Activated CD4-positive, alpha-beta T cell treated with anti-CD3 and anti-CD28 coated beads, Interleukin-10, Interleukin-2, amounts not matched to agents 100 ng/mL and 50 ng/mL, durations not matched to agents 16 hours and 8 hours (primary cell): ENCODE measurements around the gene HOXB2.
"Not testable (repeated sequence)": the region's sequence is repeated elsewhere in the genome, so short reads cannot be mapped to it uniquely, and the experiment has no call there.

ENCODE experiments used
- DNase-seq: peaks from one replicate; pipeline ENCODE4 v3.0.0-alpha.2; 2020

The HOXB2 gene

GRCh38 chr17:48513097-48513496 is 31.8 kb downstream of the HOXB2 start:
- DNase-seq = peak; percentile 19

- DNase-seq = peak; percentile 73
Measured at GRCh38 chr17:48510761-48511604, 33.9 kb downstream of the HOXB2 start.

GRCh38 chr17:48510381-48510760 is 34.5 kb downstream of the HOXB2 start:
- no peak for DNase-seq

DNA sequence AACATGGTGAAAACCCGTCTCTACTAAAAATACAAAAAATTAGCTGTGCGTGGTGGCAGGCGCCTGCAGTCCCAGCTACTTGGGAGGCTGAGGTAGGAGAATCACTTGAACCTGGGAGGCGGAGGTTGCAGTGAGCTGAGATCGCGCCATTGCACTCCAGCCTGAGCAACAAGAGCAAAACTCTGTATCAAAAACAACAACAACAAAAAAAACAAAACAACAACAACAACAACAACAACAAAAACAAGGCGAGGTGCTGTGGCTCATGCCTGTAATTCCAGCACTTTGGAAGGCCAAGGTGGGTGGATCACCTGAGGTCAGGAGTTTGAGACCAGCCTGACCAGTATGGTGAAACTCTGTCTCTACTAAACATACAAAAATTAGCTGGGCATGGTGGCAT is 35.2 kb downstream of the HOXB2 start:
- DNase-seq = not testable (repeated sequence)

- no peak for DNase-seq
Measured at GRCh38 chr17:48506246-48506645, 38.7 kb downstream of the HOXB2 start.

DNA sequence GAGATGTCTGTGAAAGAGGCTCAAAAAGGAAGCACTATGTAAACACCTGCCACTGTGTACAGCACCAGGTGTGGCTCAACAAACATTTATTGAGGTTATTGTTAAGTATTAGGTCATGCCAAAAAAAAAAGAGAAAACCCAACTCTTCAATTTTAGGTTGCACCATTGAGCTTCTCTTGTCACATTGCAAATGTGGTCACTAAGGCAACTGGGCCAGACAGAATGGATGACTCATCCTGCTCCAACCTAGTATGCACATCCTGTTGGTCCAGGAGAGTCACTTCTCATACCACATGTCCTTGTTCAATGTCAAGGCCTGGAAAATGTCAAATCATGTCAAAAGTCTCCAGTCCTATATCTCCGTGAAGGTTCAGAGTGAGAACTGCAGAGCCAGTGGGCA is 39.1 kb downstream of the HOXB2 start:
- DNase-seq = peak; percentile 89

DNA sequence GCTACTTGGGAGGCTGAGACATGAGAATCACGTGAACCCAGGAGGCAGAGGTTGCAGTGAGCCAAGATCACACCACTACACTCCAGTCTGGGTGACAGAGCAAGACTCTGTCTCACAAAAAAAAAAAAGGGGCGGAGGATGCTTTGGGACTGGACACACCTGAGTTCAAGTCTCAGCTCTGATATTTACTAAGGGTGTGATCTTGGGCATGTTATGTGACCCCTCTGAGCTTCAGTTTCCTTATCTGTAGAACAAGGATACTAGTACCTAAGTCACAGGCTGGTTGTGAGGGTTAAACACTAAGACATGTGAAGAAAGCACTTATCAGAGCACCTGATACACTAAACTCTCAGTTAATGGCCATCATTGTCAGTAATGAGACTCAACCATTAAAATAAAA is 40.0 kb downstream of the HOXB2 start:
- DNase-seq = no peak

- DNase-seq = no peak
Measured at GRCh38 chr17:48503747-48504146, 41.2 kb downstream of the HOXB2 start.

GRCh38 chr17:48502901-48503300 is 42.0 kb downstream of the HOXB2 start:
- DNase-seq = no peak

DNA sequence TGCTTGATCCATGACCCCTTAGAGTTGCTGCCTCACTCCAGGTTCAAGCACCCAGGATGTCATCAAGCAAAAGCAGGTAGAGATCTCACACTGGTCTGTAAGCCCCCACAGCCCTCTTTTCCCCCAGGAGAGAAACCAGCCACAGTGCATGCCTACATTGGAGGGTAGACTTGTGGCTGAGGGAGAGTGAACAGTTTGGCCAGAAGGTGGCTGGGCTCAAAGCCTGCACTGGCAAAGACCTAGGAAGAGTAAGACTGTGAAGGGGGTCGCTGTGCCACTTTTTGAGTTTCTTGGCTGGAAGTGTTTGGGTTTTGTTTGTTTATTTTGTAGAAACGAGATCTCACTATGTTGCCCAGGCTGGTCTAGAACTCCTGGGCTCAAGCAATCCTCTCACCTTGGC is 42.6 kb downstream of the HOXB2 start:
- no peak for DNase-seq

- no peak for DNase-seq
Measured at GRCh38 chr17:48500435-48501426, 44.2 kb downstream of the HOXB2 start.

DNA sequence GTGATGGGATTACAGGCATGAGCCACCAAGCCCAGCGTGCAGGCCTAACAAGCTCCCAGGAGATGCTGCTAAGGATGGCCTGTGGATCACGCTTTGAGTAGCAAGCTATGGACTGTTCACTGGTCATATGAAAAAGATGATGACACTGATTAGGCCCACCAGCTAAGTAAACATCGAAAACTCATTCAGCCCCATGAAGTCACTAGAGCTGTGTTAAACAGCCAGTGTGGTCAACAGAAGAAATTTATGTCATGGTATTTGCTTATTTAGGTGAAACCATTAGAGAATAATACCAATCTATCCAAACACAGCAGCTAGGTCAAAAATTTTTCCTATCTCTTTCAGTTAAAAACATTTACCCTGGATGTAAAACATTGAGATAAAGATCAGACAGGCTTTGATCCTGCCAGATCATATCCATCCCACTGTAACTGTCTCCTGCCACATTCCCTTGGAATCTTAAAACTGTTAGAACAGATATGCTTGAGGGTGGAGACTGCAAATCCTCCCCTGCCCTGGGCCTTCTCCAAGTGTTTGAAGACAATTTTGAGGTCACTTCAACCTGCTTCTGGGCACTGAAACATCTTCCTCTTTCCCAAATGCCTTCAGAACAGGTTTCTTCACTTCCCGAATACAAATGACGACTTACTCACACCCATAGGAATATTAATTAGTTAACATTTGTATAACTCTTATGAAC is 45.0 kb downstream of the HOXB2 start:
- DNase-seq = no peak

GRCh38 chr17:48499248-48499647 is 45.7 kb downstream of the HOXB2 start:
- no peak for DNase-seq

GRCh38 chr17:48498164-48498850 is 46.6 kb downstream of the HOXB2 start:
- no peak for DNase-seq

DNA sequence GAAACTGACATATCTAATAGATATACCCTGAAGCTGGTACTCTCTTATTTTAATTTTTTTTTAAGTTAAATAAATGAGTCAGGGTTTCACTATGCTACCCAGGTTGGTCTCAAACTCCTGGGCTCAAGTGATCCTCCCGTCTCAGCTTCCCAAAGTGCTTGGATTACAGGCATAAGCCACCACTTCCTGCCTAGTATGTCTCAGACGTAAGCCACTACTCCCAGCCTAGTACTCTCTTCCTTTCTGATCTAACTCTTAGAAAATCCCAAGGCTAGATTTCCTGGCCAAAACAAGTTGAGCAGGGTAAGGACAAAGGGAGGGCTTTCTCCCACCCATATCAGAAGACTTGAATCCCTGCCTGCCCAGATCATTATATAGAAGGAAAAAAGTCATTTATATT is 47.8 kb downstream of the HOXB2 start:
- no peak for DNase-seq

DNA sequence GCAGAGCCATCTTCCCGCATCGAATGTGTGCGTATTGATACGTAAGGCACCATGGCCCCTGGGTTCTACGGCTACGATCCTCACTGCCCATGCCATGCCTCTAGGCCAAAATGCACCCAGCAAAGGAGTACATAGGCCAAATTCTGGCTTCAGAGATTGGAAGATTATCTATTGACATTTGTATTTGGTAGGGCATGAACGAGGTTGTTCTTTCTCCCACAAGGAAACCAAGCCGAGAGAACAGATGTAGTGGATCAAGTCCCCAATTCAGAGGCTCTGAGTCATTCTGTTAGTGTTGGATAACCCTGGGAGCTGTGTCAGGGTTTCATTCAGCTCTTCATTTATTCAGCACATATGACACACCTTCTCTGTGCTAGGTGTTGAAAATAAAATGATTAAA is 50.6 kb downstream of the HOXB2 start:
- no peak for DNase-seq
